H9 (cell line): ENCODE measurements around the gene MALL. TPM values are rescaled to one million over a fixed set of nuclear protein-coding genes. Genes with fewer than 3 reads are reported as not detected.

Experiments
- DNase-seq: peaks from one replicate; pipeline ENCODE4 v3.0.0-alpha.2; 2017
- H2AFZ ChIP-seq: one replicate; pipeline ENCODE4 v1.6.1; 2013; ENCODE audit warnings: mild to moderate bottlenecking, low read length, control low read depth, moderate library complexity
- H2AK5ac ChIP-seq: 2 replicates; pipeline ENCODE4 v1.6.1; 2013; ENCODE audit warnings: low read length, control low read depth, mixed read lengths; ENCODE audit not compliant: insufficient read length
- H2BK120ac ChIP-seq: one replicate; pipeline ENCODE4 v1.6.1; 2013; ENCODE audit warnings: low read depth, mild to moderate bottlenecking, low read length, control low read depth, inconsistent platforms; ENCODE audit not compliant: poor library complexity, severe bottlenecking
- H2BK12ac ChIP-seq: 2 replicates; pipeline ENCODE4 v1.6.1; 2013; ENCODE audit warnings: low read length, control low read depth, mixed read lengths, low read depth; ENCODE audit not compliant: insufficient read length
- H2BK15ac ChIP-seq: 2 replicates; pipeline ENCODE4 v1.6.1; 2013; ENCODE audit warnings: low read depth, low read length, control low read depth
- H2BK20ac ChIP-seq: one replicate; pipeline ENCODE4 v1.6.1; 2013; ENCODE audit warnings: low read depth, mild to moderate bottlenecking, low read length, control low read depth, inconsistent platforms; ENCODE audit not compliant: poor library complexity, severe bottlenecking
- H2BK5ac ChIP-seq: 2 replicates; pipeline ENCODE4 v1.6.1; 2013; ENCODE audit warnings: low read length, control low read depth, mixed read lengths; ENCODE audit not compliant: insufficient read length
- H3K14ac ChIP-seq: 2 replicates; pipeline ENCODE4 v1.6.1; 2013; ENCODE audit warnings: low read length, control low read depth; ENCODE audit not compliant: insufficient read depth
- H3K18ac ChIP-seq: 2 replicates; pipeline ENCODE4 v1.6.1; 2013; ENCODE audit warnings: low read depth, mild to moderate bottlenecking, mixed read lengths, low read length, control low read depth; ENCODE audit not compliant: insufficient read length
- H3K23ac ChIP-seq: 2 replicates; pipeline ENCODE4 v1.6.1; 2013; ENCODE audit warnings: low read length, control low read depth, mixed read lengths, low read depth; ENCODE audit not compliant: insufficient read length
- H3K23me2 ChIP-seq: 2 replicates; pipeline ENCODE4 v1.6.1; 2013; ENCODE audit warnings: low read depth, mild to moderate bottlenecking, mixed read lengths, low read length, control low read depth; ENCODE audit not compliant: insufficient read length, poor library complexity, severe bottlenecking
- H3K27ac ChIP-seq: 2 replicates; pipeline ENCODE4 v1.5.1; 2013; ENCODE audit warnings: low read length, control low read depth, mixed read lengths, low read depth; ENCODE audit not compliant: insufficient read length
- H3K27me3 ChIP-seq: 2 replicates; pipeline ENCODE4 v1.6.1; 2013; ENCODE audit warnings: low read length, control low read depth, inconsistent platforms; ENCODE audit not compliant: insufficient read depth
- H3K4ac ChIP-seq: 2 replicates; pipeline ENCODE4 v1.6.1; 2013; ENCODE audit warnings: low read depth, mild to moderate bottlenecking, control low read depth, inconsistent platforms, low read length, moderate library complexity
- H3K4me1 ChIP-seq: 2 replicates; pipeline ENCODE4 v1.6.1; 2013; ENCODE audit warnings: low read length, control low read depth, inconsistent platforms; ENCODE audit not compliant: insufficient read depth
- H3K4me2 ChIP-seq: 2 replicates; pipeline ENCODE4 v1.6.1; 2013; ENCODE audit warnings: low read length, control low read depth, mixed read lengths; ENCODE audit not compliant: insufficient read length, insufficient read depth
- H3K56ac ChIP-seq: 2 replicates; pipeline ENCODE4 v1.6.1; 2013; ENCODE audit warnings: low read depth, mild to moderate bottlenecking, mixed read lengths, low read length, control low read depth; ENCODE audit not compliant: insufficient read length
- H3K79me1 ChIP-seq: 2 replicates; pipeline ENCODE4 v1.6.1; 2013; ENCODE audit warnings: low read depth, mild to moderate bottlenecking, moderate library complexity, low read length, control low read depth, inconsistent platforms; ENCODE audit not compliant: insufficient read depth, poor library complexity, severe bottlenecking
- H3K79me2 ChIP-seq: 2 replicates; pipeline ENCODE4 v1.6.1; 2013; ENCODE audit warnings: low read length, control low read depth, inconsistent platforms; ENCODE audit not compliant: insufficient read depth
- H3K9ac ChIP-seq: 2 replicates; pipeline ENCODE4 v1.6.1; 2013; ENCODE audit warnings: low read length, control low read depth, mixed read lengths; ENCODE audit not compliant: insufficient read length; ENCODE audit errors: extremely low read depth
- H3K9me3 ChIP-seq: one replicate; pipeline ENCODE4 v1.6.1; 2013; ENCODE audit warnings: low read depth, low read length, inconsistent platforms; ENCODE audit not compliant: control insufficient read depth
- H3T11ph ChIP-seq: one replicate; pipeline ENCODE4 v1.6.1; 2013; ENCODE audit warnings: mild to moderate bottlenecking, low read length, control low read depth, inconsistent platforms
- H4K20me1 ChIP-seq: one replicate; pipeline ENCODE4 v1.6.1; 2013; ENCODE audit not compliant: control insufficient read depth, insufficient read length, insufficient read depth
- H4K5ac ChIP-seq: 2 replicates; pipeline ENCODE4 v1.6.1; 2013; ENCODE audit warnings: low read depth, mild to moderate bottlenecking, mixed read lengths, low read length, control low read depth; ENCODE audit not compliant: insufficient read length
- H4K8ac ChIP-seq: replicated peaks from 2 replicates; pipeline ENCODE4 v1.6.1; 2013; ENCODE audit warnings: low read length, control low read depth, mixed read lengths, low read depth; ENCODE audit not compliant: insufficient read length
- H4K91ac ChIP-seq: 2 replicates; pipeline ENCODE4 v1.6.1; 2013; ENCODE audit warnings: low read depth, mild to moderate bottlenecking, moderate library complexity, mixed read lengths, low read length, control low read depth; ENCODE audit not compliant: insufficient read length
- H3K27ac Mint-ChIP-seq, 3 experiments: 2 replicates in 2 of 3; 3 replicates in 1 of 3; pipeline ENCODE4 v1.8.0; 2020 to 2021; ENCODE audit warnings: mixed read lengths in 3 of 3, mild to moderate bottlenecking in 1 of 3, moderate library complexity in 1 of 3
- H3K27me3 Mint-ChIP-seq: 2 replicates; pipeline ENCODE4 v1.8.0; 2021; ENCODE audit warnings: low read depth, mild to moderate bottlenecking, moderate library complexity, mixed read lengths
- H3K36me3 Mint-ChIP-seq, 3 experiments: 2 replicates in 2 of 3; 3 replicates in 1 of 3; pipeline ENCODE4 v1.8.0; 2020 to 2021; ENCODE audit warnings: low read depth in 3 of 3, mixed read lengths in 3 of 3; ENCODE audit not compliant: insufficient read depth in 1 of 3
- H3K4me1 Mint-ChIP-seq, 2 experiments: 2 replicates each; pipeline ENCODE4 v1.8.0; 2020; ENCODE audit warnings: mixed read lengths in 2 of 2
- H3K4me3 Mint-ChIP-seq, 2 experiments: 2 replicates in 1 of 2; 3 replicates in 1 of 2; pipeline ENCODE4 v1.8.0; 2020 to 2021; ENCODE audit warnings: mild to moderate bottlenecking in 2 of 2, mixed read lengths in 2 of 2, moderate library complexity in 1 of 2
- H3K9me3 Mint-ChIP-seq, 2 experiments: 2 replicates in 1 of 2; 3 replicates in 1 of 2; pipeline ENCODE4 v1.8.0; 2020; ENCODE audit warnings: mild to moderate bottlenecking in 2 of 2, mixed read lengths in 2 of 2, moderate library complexity in 1 of 2
- WGBS: extraction: QIAGEN DNeasy Blood & Tissue Kit; methylation state at CpG from one replicate; pipeline ENCODE4 v1.1.7; 2013; ENCODE audit warnings: missing lambda C conversion rate, low lambda C conversion rate, mixed read lengths; ENCODE audit not compliant: insufficient read length; ENCODE audit errors: extremely low coverage; 5-methylcytosine and 5-hydroxymethylcytosine counted together
- total RNA-seq: library from RNA; stranded (reverse); gene quantifications from 2 replicates; pipeline ENCODE4 v1.2.1, GENCODE V29; 2021
- TF ChIP-seq, protein P1 (sequence below): fragments of 200-600 bp; sonication (generic); conservative IDR thresholded peaks from 3 replicates; pipeline ENCODE4 v1.8.0; 2021; ENCODE audit warnings: antibody characterized with exemption, mild to moderate bottlenecking

Gene MALL
- total RNA-seq, 1 experiment from 2014 or later = 5.0 TPM

DNA sequence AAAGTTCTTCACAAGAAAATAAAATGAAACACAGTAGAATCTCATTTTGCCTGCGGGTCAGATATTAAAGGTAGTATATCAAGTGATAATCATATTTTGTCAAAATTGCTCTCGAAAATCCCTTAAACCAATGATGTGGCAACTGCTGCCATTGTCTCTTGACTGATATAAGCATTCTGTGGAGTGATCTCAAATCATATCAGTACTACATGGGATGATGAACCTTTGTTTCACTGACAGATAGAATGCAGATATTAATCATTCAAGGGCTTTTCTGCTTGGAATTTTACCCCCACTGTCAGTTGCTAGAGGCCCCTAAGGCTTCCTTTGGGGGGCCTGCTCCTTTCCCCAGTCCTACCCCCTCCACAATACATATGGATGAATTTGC lies 31.3 kb upstream of the MALL start:
- Histone ChIP-seq H3K79me2 (no peaks in the 10 kb centered on the region), H3K23ac (no peak overlapping the region), H3K9me3 (no peaks in the 10 kb centered on the region), H2AFZ (no peak overlapping the region), H3T11ph (no peak overlapping the region), H2BK20ac (no peak overlapping the region), H2BK12ac (no peak overlapping the region), H4K5ac (no peak overlapping the region), H3K14ac (no peak overlapping the region), H3K23me2 (no peaks in the 10 kb centered on the region), H2AK5ac (no peak overlapping the region), H4K8ac (no peak overlapping the region), H3K27ac (no peak overlapping the region), H3K27me3 (no peaks in the 10 kb centered on the region), H4K91ac (no peak overlapping the region), H4K20me1 (no peaks in the 10 kb centered on the region), H3K79me1 (no peaks in the 10 kb centered on the region), H3K4me2 (no peak overlapping the region), H2BK15ac (no peak overlapping the region), H2BK120ac (no peak overlapping the region), H3K18ac (no peak overlapping the region), H3K9ac (no peak overlapping the region), H3K4me1 (no peaks in the 10 kb centered on the region), H3K4ac (no peak overlapping the region), H2BK5ac (no peak overlapping the region), H3K56ac (no peak overlapping the region)
- TF ChIP-seq, protein P1, sequence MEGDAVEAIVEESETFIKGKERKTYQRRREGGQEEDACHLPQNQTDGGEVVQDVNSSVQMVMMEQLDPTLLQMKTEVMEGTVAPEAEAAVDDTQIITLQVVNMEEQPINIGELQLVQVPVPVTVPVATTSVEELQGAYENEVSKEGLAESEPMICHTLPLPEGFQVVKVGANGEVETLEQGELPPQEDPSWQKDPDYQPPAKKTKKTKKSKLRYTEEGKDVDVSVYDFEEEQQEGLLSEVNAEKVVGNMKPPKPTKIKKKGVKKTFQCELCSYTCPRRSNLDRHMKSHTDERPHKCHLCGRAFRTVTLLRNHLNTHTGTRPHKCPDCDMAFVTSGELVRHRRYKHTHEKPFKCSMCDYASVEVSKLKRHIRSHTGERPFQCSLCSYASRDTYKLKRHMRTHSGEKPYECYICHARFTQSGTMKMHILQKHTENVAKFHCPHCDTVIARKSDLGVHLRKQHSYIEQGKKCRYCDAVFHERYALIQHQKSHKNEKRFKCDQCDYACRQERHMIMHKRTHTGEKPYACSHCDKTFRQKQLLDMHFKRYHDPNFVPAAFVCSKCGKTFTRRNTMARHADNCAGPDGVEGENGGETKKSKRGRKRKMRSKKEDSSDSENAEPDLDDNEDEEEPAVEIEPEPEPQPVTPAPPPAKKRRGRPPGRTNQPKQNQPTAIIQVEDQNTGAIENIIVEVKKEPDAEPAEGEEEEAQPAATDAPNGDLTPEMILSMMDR = no peak
- no peaks in the 10 kb centered on the region for H3K4me1 Mint-ChIP-seq
- WGBS = no CpG with 5 or more reads among the region's 2 CpGs
- H3K9me3 Mint-ChIP-seq = peaks cover 3 to 8% of the 10 kb centered on the region in 2 experiments; a peak in 4 of 5 replicates
- no peak for DNase-seq
- H3K27ac Mint-ChIP-seq = no peak overlapping the region
- peaks cover 4% of the 10 kb centered on the region; the same call in 1 of the 2 replicates for H3K27me3 Mint-ChIP-seq
- H3K36me3 Mint-ChIP-seq = peaks cover 1 to 13% (median 6%) of the 10 kb centered on the region in 3 experiments
- H3K4me3 Mint-ChIP-seq = no peak overlapping the region
